SK-N-MC (cell line): ENCODE results near the gene NDUFA12.
"Not testable (repeated sequence)": the region's sequence is repeated elsewhere in the genome, so short reads cannot be mapped to it uniquely, and the experiment has no call there.

Source experiments
- DNase-seq: peaks from one replicate; pipeline ENCODE4 v3.0.0-alpha.2; 2011; ENCODE audit warnings: low read depth, low spot score
- H3K27ac ChIP-seq: fragments of 200-600 bp; sonication (generic); 2 replicates; pipeline ENCODE4 v1.5.1; 2016; ENCODE audit warnings: mixed run types
- H3K36me3 ChIP-seq: fragments of 200-600 bp; sonication (generic); 2 replicates; pipeline ENCODE4 v1.6.1; 2017; ENCODE audit warnings: antibody characterized with exemption, low read length, mixed read lengths; ENCODE audit not compliant: insufficient read depth
- H3K4me3 ChIP-seq: fragments of 200-600 bp; sonication (generic); 2 replicates; pipeline ENCODE4 v1.5.1; 2016
- H3K9ac ChIP-seq: fragments of 200-600 bp; sonication (generic); 2 replicates; pipeline ENCODE4 v1.8.0; 2017; ENCODE audit warnings: mixed run types, mixed read lengths; ENCODE audit not compliant: insufficient read length
- H3K9me3 ChIP-seq: fragments of 200-600 bp; sonication (generic); 2 replicates; pipeline ENCODE4 v1.6.1; 2017; ENCODE audit warnings: low read depth, mild to moderate bottlenecking, antibody characterized with exemption, low read length, moderate library complexity, mixed read lengths
- EZH2 ChIP-seq: fragments of 200-600 bp; sonication (generic); IDR thresholded peaks from one replicate; pipeline ENCODE4 v1.6.1; 2017; ENCODE audit warnings: antibody characterized with exemption
- FOXP2 ChIP-seq: optimal IDR thresholded peaks from 2 replicates; pipeline ENCODE3; 2011; ENCODE audit warnings: mild to moderate bottlenecking, moderate library complexity; ENCODE audit not compliant: insufficient read depth; ENCODE audit errors: extremely low read length, control extremely low read depth
- POLR2AphosphoS5 ChIP-seq: IDR thresholded peaks from 2 replicates; pipeline ENCODE4 v1.6.1; 2012; ENCODE audit warnings: mild to moderate bottlenecking, low read depth, low read length, borderline replicate concordance

Gene NDUFA12

GRCh38 chr12:95004610-95005009, 1.1 kb upstream of the NDUFA12 start:
- peaks cover 15% of the 10 kb centered on the region for H3K36me3 ChIP-seq

GRCh38 chr12:95003921-95004272, 400 bp upstream of the NDUFA12 start:
- TF ChIP-seq FOXP2 (no peak), POLR2AphosphoS5 (no peak), EZH2 (no peak)
- H3K36me3 ChIP-seq = peaks cover 22% of the 10 kb centered on the region
- H3K9ac ChIP-seq = no peak overlapping the region
- no peak for DNase-seq
- 0 out of 2 replicates have a peak overlapping the region, but pooled peaks have one; percentile 16 for H3K27ac ChIP-seq
- no peaks in the 10 kb centered on the region for H3K9me3 ChIP-seq
- peak overlapping the region; percentile 89 for H3K4me3 ChIP-seq

More at GRCh38 chr12:95004610-95005009, 1.1 kb upstream of the NDUFA12 start:
- Histone ChIP-seq H3K9ac (no peak overlapping the region), H3K27ac (no peak overlapping the region), H3K9me3 (no peaks in the 10 kb centered on the region), H3K4me3 (no peak overlapping the region)
- no peak for DNase-seq
- TF ChIP-seq EZH2 (no peak), FOXP2 (no peak), POLR2AphosphoS5 (no peak)

DNA sequence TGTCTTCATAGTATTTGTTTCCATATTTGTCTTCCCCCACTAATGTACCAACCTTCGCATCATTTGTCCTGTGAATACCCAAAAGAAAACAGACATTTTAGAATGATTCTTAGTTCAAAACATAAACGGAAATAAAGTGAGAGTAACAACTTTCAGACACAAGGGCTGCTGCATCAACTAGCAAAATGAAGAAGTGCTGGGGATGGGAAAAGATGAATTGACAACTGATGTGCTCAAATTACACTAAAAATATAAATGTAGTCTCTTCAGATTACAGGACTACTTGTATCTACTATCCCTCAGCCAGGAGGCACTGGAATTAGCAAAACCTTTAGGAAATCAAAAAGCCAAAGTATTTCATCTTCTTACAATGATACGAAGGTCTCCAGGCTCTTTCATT, 743 bp downstream of the NDUFA12 start:
- H3K9me3 ChIP-seq = no peaks in the 10 kb centered on the region
- H3K9ac ChIP-seq = peak overlapping the region; percentile 93
- H3K36me3 ChIP-seq = peaks cover 22% of the 10 kb centered on the region
- H3K4me3 ChIP-seq = peak overlapping the region; percentile 89
- DNase-seq = no peak
- H3K27ac ChIP-seq = no peak overlapping the region
- TF ChIP-seq FOXP2 (no peak), POLR2AphosphoS5 (no peak), EZH2 (no peak)

GRCh38 chr12:94998326-94998725, 5.2 kb downstream of the NDUFA12 start:
- Histone ChIP-seq H3K9me3 (no peaks in the 10 kb centered on the region), H3K4me3 (no peak overlapping the region), H3K27ac (no peak overlapping the region), H3K9ac (no peak overlapping the region), H3K36me3 (peaks cover 41% of the 10 kb centered on the region)
- TF ChIP-seq FOXP2 = no peak
- no peak for TF ChIP-seq EZH2
- no peak for TF ChIP-seq POLR2AphosphoS5
- DNase-seq = no peak

- no peaks in the 10 kb centered on the region for H3K9me3 ChIP-seq
- no peak overlapping the region for H3K9ac ChIP-seq
- H3K4me3 ChIP-seq = no peak overlapping the region
- H3K27ac ChIP-seq = no peak overlapping the region
- TF ChIP-seq FOXP2 = no peak
- TF ChIP-seq POLR2AphosphoS5 = no peak
- TF ChIP-seq EZH2 = no peak
- H3K36me3 ChIP-seq = peaks cover 44% of the 10 kb centered on the region
- DNase-seq = no peak
Measured at GRCh38 chr12:94997726-94998125, 5.8 kb downstream of the NDUFA12 start.

- DNase-seq = no peak
- H3K36me3 ChIP-seq = peaks cover 46% of the 10 kb centered on the region
- H3K9me3 ChIP-seq = no peaks in the 10 kb centered on the region
- H3K4me3 ChIP-seq = no peak overlapping the region
- no peak overlapping the region for H3K27ac ChIP-seq
- H3K9ac ChIP-seq = no peak overlapping the region
- TF ChIP-seq EZH2 (no peak), POLR2AphosphoS5 (no peak), FOXP2 (no peak)
Measured at GRCh38 chr12:94997061-94997460, 6.4 kb downstream of the NDUFA12 start.

- peaks cover 28% of the 10 kb centered on the region; the same call in 1 of the 2 replicates for H3K36me3 ChIP-seq
- no peak overlapping the region for H3K4me3 ChIP-seq
- H3K9ac ChIP-seq = no peak overlapping the region
- TF ChIP-seq POLR2AphosphoS5 (no peak), FOXP2 (no peak), EZH2 (no peak)
- no peak for DNase-seq
- no peaks in the 10 kb centered on the region for H3K9me3 ChIP-seq
- H3K27ac ChIP-seq = no peak overlapping the region
Measured at GRCh38 chr12:94994312-94994711, 9.2 kb downstream of the NDUFA12 start.

DNA sequence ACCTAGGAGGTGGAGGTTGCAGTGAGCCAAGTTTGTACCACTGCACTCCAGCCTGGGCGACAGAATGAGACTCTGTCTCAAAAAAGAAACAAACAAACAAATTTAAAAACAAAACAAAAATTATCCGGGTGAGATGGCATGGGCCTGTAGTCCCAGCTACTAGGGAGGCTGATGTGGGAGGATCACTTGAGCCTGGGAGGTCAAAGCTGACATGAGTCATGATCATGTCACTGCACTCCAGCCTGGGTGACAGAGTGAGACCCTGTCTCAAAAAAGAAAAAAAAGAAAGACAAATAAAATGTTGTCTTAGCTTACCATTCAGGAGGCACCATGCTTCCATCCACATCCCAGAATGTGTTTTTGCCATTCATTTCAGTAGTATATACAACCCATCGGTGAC, 9.6 kb downstream of the NDUFA12 start:
- H3K9ac ChIP-seq, DNase-seq: not testable (repeated sequence)

DNA sequence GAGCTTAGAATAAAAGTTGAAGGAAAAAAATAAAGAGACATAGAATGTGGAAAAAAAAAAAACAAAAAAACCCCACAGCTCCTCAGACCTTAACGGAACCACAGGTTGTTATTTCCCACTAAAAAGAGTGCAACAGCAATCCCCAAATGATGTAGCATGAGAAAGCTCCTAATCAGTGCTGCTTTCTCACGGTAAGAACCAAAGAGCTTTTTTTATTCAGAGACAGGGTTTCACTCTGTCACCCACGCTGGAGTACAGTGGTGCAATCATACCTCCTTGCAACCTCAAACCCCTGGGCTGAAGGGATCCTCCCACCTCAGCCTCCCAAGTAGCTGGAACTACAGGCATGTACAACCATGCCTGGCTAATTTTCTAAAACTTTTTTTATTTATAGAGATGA, 13.3 kb downstream of the NDUFA12 start:
- no peak for TF ChIP-seq EZH2
- no peak for TF ChIP-seq FOXP2
- TF ChIP-seq POLR2AphosphoS5 = no peak
- no peaks in the 10 kb centered on the region for H3K9me3 ChIP-seq
- no peak overlapping the region for H3K27ac ChIP-seq
- no peak overlapping the region for H3K9ac ChIP-seq
- peaks cover 16% of the 10 kb centered on the region; the same call in 1 of the 2 replicates for H3K36me3 ChIP-seq
- H3K4me3 ChIP-seq = no peak overlapping the region
- DNase-seq = no peak

More for the DNA sequence above, 9.6 kb downstream of the NDUFA12 start:
- not testable (repeated sequence) for H3K9me3 ChIP-seq, H3K27ac ChIP-seq, H3K4me3 ChIP-seq
- H3K36me3 ChIP-seq = peaks cover 24% of the 10 kb centered on the region; the same call in 1 of the 2 replicates
